Measurements from ENCODE around the gene PLAAT1.
A peak's percentile ranks its signal among the peaks of the same experiment; 100 is the strongest.

The PLAAT1 gene

DNA sequence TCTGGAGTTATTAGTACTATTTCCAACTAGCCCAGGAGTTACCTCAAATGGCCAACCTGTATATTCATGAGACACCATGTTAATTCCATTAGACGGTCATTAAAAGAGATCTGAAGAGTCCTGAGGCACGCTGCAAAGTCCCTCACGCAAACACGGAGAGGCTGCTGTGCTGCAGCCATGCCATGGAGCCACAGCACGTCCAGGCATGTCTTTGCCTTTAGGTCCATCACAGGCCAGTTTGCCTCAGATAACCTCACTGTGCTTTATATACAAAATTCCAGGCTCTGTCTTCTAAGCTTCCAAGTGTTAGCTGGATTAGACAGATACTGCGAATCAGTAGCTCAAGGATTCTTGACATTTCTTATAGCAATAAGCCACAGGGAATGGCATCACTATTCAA is 9.8 kb upstream of the PLAAT1 start:
- no peak for DNase-seq (ENCODE audit: low read depth)
- no peak overlapping the region for H3K4me3 ChIP-seq (ENCODE audit: low read length)
- TF ChIP-seq, protein P1, sequence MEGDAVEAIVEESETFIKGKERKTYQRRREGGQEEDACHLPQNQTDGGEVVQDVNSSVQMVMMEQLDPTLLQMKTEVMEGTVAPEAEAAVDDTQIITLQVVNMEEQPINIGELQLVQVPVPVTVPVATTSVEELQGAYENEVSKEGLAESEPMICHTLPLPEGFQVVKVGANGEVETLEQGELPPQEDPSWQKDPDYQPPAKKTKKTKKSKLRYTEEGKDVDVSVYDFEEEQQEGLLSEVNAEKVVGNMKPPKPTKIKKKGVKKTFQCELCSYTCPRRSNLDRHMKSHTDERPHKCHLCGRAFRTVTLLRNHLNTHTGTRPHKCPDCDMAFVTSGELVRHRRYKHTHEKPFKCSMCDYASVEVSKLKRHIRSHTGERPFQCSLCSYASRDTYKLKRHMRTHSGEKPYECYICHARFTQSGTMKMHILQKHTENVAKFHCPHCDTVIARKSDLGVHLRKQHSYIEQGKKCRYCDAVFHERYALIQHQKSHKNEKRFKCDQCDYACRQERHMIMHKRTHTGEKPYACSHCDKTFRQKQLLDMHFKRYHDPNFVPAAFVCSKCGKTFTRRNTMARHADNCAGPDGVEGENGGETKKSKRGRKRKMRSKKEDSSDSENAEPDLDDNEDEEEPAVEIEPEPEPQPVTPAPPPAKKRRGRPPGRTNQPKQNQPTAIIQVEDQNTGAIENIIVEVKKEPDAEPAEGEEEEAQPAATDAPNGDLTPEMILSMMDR (conservative IDR thresholded peaks at IDR 0.05; ENCODE audit: low read length) = no peak

DNA sequence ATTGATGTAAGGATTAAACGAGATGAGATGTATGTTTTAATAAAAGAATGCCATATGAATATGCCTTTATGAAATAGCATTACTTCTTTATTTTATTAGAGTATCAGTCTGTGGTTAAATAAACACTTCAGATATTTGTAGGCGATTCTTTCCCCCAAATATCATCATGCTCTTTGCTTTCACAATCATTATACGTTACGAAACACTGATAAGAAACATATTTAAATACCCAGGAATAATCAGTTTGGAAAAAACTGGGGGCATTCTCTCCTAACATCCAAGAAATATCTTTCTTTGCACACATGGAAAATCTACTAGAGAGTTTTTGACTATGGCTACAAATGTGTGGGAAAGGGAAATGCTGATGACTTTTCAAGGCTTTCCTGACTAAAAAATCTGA is 4.4 kb upstream of the PLAAT1 start:
- no peak overlapping the region for H3K4me3 ChIP-seq (ENCODE audit: low read length)
- TF ChIP-seq, protein P1 (conservative IDR thresholded peaks at IDR 0.05; ENCODE audit: low read length) = no peak
- no peak for DNase-seq (ENCODE audit: low read depth)

DNA sequence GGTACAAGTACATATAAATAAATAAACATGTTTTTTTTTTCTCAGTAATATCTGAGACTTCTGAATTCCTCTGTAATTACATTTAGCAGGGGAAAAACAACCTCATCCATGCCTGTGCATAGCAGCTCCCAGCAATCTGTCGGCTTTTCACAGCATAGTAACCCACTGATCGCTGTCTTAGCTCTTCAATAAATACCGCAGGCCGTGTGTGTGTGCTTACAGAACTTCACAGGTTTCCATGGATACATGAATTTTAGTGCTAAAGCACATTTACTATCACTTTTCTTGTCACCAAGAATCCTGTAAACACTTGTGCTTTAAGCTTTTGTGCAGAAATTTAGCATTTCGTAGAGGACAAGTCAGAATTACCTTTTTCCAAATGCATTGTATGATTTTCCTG is 4.0 kb upstream of the PLAAT1 start:
- TF ChIP-seq, protein P1 (conservative IDR thresholded peaks at IDR 0.05; ENCODE audit: low read length) = no peak
- DNase-seq (ENCODE audit: low read depth) = no peak
- H3K4me3 ChIP-seq (ENCODE audit: low read length) = no peak overlapping the region

DNA sequence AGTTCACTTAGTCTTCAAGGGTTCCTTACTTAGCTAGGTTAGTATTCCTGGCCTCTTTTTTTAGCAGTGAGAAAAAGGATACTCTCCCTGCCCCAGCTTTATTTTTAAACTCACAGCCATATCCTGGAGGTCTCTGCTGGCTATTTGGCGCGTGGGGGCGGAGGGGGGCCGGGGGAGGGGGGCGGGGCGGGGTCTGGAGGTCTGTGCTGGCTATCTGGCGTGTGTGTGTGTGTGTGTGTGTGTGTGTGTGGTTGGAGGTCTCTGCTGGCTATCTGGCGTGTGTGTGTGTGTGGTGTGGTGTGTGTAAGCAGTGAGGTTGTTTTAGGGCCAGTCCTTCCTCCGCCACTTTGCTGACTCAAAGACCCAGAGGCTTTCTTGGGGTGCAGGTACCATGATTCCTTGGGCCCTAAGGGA is 579 bp upstream of the PLAAT1 start:
- no peak for DNase-seq (ENCODE audit: low read depth)
- H3K4me3 ChIP-seq (ENCODE audit: low read length) = peak overlapping the region; percentile 34; the same call in 1 of the 2 replicates
- TF ChIP-seq, protein P1 (conservative IDR thresholded peaks at IDR 0.05; ENCODE audit: low read length) = no peak

DNA sequence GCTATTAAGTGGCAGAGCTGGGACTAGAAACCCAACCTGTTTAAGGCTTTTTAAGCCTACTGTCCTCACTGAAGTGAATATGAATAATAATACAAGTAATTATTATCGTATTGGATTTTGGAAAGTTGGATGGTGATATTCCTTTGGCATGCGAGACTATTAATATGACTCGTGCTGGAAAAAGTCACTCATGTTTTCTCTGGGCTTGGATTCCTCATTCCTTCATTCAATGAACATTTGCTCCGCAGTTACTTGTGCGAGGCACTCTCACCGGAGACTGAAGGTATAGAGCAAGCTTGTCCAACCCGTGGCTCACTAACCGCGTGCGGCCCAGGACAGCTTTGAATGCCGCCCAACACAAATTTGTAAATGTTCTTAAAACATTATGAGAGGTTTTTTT is 694 bp downstream of the PLAAT1 start:
- no peak for DNase-seq (ENCODE audit: low read depth)
- no peak overlapping the region for H3K4me3 ChIP-seq (ENCODE audit: low read length)
- TF ChIP-seq, protein P1 (conservative IDR thresholded peaks at IDR 0.05; ENCODE audit: low read length) = no peak

DNA sequence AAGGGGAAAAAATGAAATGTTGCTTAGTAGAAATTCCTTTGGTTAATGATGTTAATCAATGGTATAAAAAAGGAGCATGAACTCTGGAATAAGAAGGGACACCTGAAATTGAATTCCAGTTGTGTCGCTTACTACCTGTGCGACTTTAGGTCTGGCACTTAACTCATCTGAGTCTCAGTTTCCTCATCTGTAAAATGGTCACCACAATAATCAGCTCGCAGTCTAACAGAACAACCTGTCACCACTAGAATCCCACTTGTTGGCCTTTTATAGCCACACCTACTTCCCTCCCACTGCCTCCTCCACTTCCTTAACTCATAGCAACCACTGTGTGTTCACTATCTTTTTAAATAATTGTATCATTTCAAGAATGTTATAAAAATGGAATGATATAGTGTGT is 2.5 kb downstream of the PLAAT1 start:
- TF ChIP-seq, protein P1 (conservative IDR thresholded peaks at IDR 0.05; ENCODE audit: low read length) = no peak
- DNase-seq (ENCODE audit: low read depth) = no peak
- H3K4me3 ChIP-seq (ENCODE audit: low read length) = no peak overlapping the region

DNA sequence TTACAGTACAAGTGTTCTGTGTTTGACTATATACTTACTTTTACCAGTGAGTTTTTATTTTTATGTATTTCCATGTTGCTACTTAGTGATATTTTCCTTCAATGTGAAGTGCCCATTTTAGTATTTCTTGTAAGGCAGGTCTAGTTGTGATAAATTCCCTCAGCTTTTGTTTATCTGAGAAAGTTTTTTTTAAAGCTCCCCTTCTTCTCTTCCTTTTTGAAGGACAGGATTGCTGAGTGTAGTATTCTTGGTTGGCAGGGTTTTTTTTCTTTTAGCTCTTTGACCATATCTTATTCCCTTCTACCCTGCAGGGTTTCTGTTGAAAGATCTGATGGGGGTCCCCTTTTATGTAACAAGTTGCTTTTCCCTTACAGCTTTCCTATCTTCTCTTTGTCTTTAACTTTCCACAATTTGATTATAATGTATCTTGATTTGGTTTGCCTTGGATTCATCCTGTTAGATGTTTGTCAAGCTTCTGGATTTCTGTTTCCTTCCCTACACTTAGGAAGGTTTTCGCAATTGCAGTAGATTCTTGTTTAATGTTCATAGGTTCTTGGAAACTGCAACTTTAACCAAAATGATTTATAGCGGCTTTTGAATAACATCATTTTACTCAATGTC is 7.9 kb downstream of the PLAAT1 start:
- no peak for DNase-seq (ENCODE audit: low read depth)
- H3K4me3 ChIP-seq (ENCODE audit: low read length) = no peak overlapping the region
- TF ChIP-seq, protein P1 (conservative IDR thresholded peaks at IDR 0.05; ENCODE audit: low read length) = no peak
